PC-9 (cell line): ENCODE results near the gene TENM4.

Experiments used
- CTCF ChIP-seq: fragments of 200-600 bp; sonication (generic); conservative IDR thresholded peaks from 2 replicates; pipeline ENCODE4 v1.6.1; 2017; ENCODE audit warnings: mixed run types, antibody characterized with exemption, mild to moderate bottlenecking, moderate library complexity
- EZH2 ChIP-seq: fragments of 200-600 bp; sonication (generic); IDR thresholded peaks from 2 replicates; pipeline ENCODE4 v1.8.0; 2017; ENCODE audit warnings: antibody characterized with exemption, low read depth

DNA sequence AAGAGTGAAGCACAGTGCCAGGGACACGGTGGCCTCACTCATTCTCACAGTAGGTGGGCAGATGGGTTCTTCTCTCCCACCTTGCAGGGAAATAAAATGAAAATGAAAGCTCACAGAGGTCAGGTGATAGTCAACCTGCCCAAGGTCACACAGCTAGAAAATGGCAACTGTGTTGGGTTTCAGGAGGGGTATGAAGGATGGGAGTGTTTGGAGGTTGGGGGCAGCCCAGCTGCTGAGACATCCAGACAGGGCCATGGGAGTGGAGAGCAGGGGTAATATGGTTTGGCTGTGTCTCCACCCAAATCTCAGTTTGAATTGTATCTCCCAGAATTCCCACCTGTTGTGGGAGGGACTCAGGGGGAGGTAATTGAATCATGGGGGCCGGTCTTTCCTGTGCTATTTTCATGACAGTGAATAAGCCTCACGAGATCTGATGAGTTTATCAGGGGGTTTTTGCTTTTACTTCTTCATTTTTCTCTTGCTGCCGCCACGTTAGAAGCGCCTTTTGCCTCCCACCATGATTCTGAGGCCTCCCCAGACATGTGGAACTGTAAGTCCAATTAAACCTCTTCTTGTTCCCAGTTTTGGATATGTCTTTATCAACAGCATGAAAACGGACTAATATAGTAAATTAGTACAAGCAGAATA, 247.0 kb downstream of the TENM4 start:
- TF ChIP-seq CTCF (no peak), EZH2 (no peak)
